H9 (cell line): ENCODE measurements around the gene CHAF1A. TPM values are rescaled to one million over a fixed set of nuclear protein-coding genes. Genes with fewer than 3 reads are reported as not detected.

ENCODE experiments used
- DNase-seq: peaks from one replicate; pipeline ENCODE4 v3.0.0-alpha.2; 2017
- H2AFZ ChIP-seq: one replicate; pipeline ENCODE4 v1.6.1; 2013; ENCODE audit warnings: mild to moderate bottlenecking, low read length, control low read depth, moderate library complexity
- H2AK5ac ChIP-seq: 2 replicates; pipeline ENCODE4 v1.6.1; 2013; ENCODE audit warnings: low read length, control low read depth, mixed read lengths; ENCODE audit not compliant: insufficient read length
- H2BK120ac ChIP-seq: one replicate; pipeline ENCODE4 v1.6.1; 2013; ENCODE audit warnings: low read depth, mild to moderate bottlenecking, low read length, control low read depth, inconsistent platforms; ENCODE audit not compliant: poor library complexity, severe bottlenecking
- H2BK12ac ChIP-seq: 2 replicates; pipeline ENCODE4 v1.6.1; 2013; ENCODE audit warnings: low read length, control low read depth, mixed read lengths, low read depth; ENCODE audit not compliant: insufficient read length
- H2BK15ac ChIP-seq: 2 replicates; pipeline ENCODE4 v1.6.1; 2013; ENCODE audit warnings: low read depth, low read length, control low read depth
- H2BK20ac ChIP-seq: one replicate; pipeline ENCODE4 v1.6.1; 2013; ENCODE audit warnings: low read depth, mild to moderate bottlenecking, low read length, control low read depth, inconsistent platforms; ENCODE audit not compliant: poor library complexity, severe bottlenecking
- H2BK5ac ChIP-seq: 2 replicates; pipeline ENCODE4 v1.6.1; 2013; ENCODE audit warnings: low read length, control low read depth, mixed read lengths; ENCODE audit not compliant: insufficient read length
- H3K14ac ChIP-seq: 2 replicates; pipeline ENCODE4 v1.6.1; 2013; ENCODE audit warnings: low read length, control low read depth; ENCODE audit not compliant: insufficient read depth
- H3K18ac ChIP-seq: 2 replicates; pipeline ENCODE4 v1.6.1; 2013; ENCODE audit warnings: low read depth, mild to moderate bottlenecking, mixed read lengths, low read length, control low read depth; ENCODE audit not compliant: insufficient read length
- H3K23ac ChIP-seq: 2 replicates; pipeline ENCODE4 v1.6.1; 2013; ENCODE audit warnings: low read length, control low read depth, mixed read lengths, low read depth; ENCODE audit not compliant: insufficient read length
- H3K23me2 ChIP-seq: 2 replicates; pipeline ENCODE4 v1.6.1; 2013; ENCODE audit warnings: low read depth, mild to moderate bottlenecking, mixed read lengths, low read length, control low read depth; ENCODE audit not compliant: insufficient read length, poor library complexity, severe bottlenecking
- H3K27ac ChIP-seq: 2 replicates; pipeline ENCODE4 v1.5.1; 2013; ENCODE audit warnings: low read length, control low read depth, mixed read lengths, low read depth; ENCODE audit not compliant: insufficient read length
- H3K27me3 ChIP-seq: 2 replicates; pipeline ENCODE4 v1.6.1; 2013; ENCODE audit warnings: low read length, control low read depth, inconsistent platforms; ENCODE audit not compliant: insufficient read depth
- H3K4ac ChIP-seq: 2 replicates; pipeline ENCODE4 v1.6.1; 2013; ENCODE audit warnings: low read depth, mild to moderate bottlenecking, control low read depth, inconsistent platforms, low read length, moderate library complexity
- H3K4me1 ChIP-seq: 2 replicates; pipeline ENCODE4 v1.6.1; 2013; ENCODE audit warnings: low read length, control low read depth, inconsistent platforms; ENCODE audit not compliant: insufficient read depth
- H3K4me2 ChIP-seq: 2 replicates; pipeline ENCODE4 v1.6.1; 2013; ENCODE audit warnings: low read length, control low read depth, mixed read lengths; ENCODE audit not compliant: insufficient read length, insufficient read depth
- H3K56ac ChIP-seq: 2 replicates; pipeline ENCODE4 v1.6.1; 2013; ENCODE audit warnings: low read depth, mild to moderate bottlenecking, mixed read lengths, low read length, control low read depth; ENCODE audit not compliant: insufficient read length
- H3K79me1 ChIP-seq: 2 replicates; pipeline ENCODE4 v1.6.1; 2013; ENCODE audit warnings: low read depth, mild to moderate bottlenecking, moderate library complexity, low read length, control low read depth, inconsistent platforms; ENCODE audit not compliant: insufficient read depth, poor library complexity, severe bottlenecking
- H3K79me2 ChIP-seq: 2 replicates; pipeline ENCODE4 v1.6.1; 2013; ENCODE audit warnings: low read length, control low read depth, inconsistent platforms; ENCODE audit not compliant: insufficient read depth
- H3K9ac ChIP-seq: 2 replicates; pipeline ENCODE4 v1.6.1; 2013; ENCODE audit warnings: low read length, control low read depth, mixed read lengths; ENCODE audit not compliant: insufficient read length; ENCODE audit errors: extremely low read depth
- H3K9me3 ChIP-seq: one replicate; pipeline ENCODE4 v1.6.1; 2013; ENCODE audit warnings: low read depth, low read length, inconsistent platforms; ENCODE audit not compliant: control insufficient read depth
- H3T11ph ChIP-seq: one replicate; pipeline ENCODE4 v1.6.1; 2013; ENCODE audit warnings: mild to moderate bottlenecking, low read length, control low read depth, inconsistent platforms
- H4K20me1 ChIP-seq: one replicate; pipeline ENCODE4 v1.6.1; 2013; ENCODE audit not compliant: control insufficient read depth, insufficient read length, insufficient read depth
- H4K5ac ChIP-seq: 2 replicates; pipeline ENCODE4 v1.6.1; 2013; ENCODE audit warnings: low read depth, mild to moderate bottlenecking, mixed read lengths, low read length, control low read depth; ENCODE audit not compliant: insufficient read length
- H4K8ac ChIP-seq: replicated peaks from 2 replicates; pipeline ENCODE4 v1.6.1; 2013; ENCODE audit warnings: low read length, control low read depth, mixed read lengths, low read depth; ENCODE audit not compliant: insufficient read length
- H4K91ac ChIP-seq: 2 replicates; pipeline ENCODE4 v1.6.1; 2013; ENCODE audit warnings: low read depth, mild to moderate bottlenecking, moderate library complexity, mixed read lengths, low read length, control low read depth; ENCODE audit not compliant: insufficient read length
- H3K27ac Mint-ChIP-seq, 3 experiments: 2 replicates in 2 of 3; 3 replicates in 1 of 3; pipeline ENCODE4 v1.8.0; 2020 to 2021; ENCODE audit warnings: mixed read lengths in 3 of 3, mild to moderate bottlenecking in 1 of 3, moderate library complexity in 1 of 3
- H3K27me3 Mint-ChIP-seq: 2 replicates; pipeline ENCODE4 v1.8.0; 2021; ENCODE audit warnings: low read depth, mild to moderate bottlenecking, moderate library complexity, mixed read lengths
- H3K36me3 Mint-ChIP-seq, 3 experiments: 2 replicates in 2 of 3; 3 replicates in 1 of 3; pipeline ENCODE4 v1.8.0; 2020 to 2021; ENCODE audit warnings: low read depth in 3 of 3, mixed read lengths in 3 of 3; ENCODE audit not compliant: insufficient read depth in 1 of 3
- H3K4me1 Mint-ChIP-seq, 2 experiments: 2 replicates each; pipeline ENCODE4 v1.8.0; 2020; ENCODE audit warnings: mixed read lengths in 2 of 2
- H3K4me3 Mint-ChIP-seq, 2 experiments: 2 replicates in 1 of 2; 3 replicates in 1 of 2; pipeline ENCODE4 v1.8.0; 2020 to 2021; ENCODE audit warnings: mild to moderate bottlenecking in 2 of 2, mixed read lengths in 2 of 2, moderate library complexity in 1 of 2
- H3K9me3 Mint-ChIP-seq, 2 experiments: 2 replicates in 1 of 2; 3 replicates in 1 of 2; pipeline ENCODE4 v1.8.0; 2020; ENCODE audit warnings: mild to moderate bottlenecking in 2 of 2, mixed read lengths in 2 of 2, moderate library complexity in 1 of 2
- WGBS: extraction: QIAGEN DNeasy Blood & Tissue Kit; methylation state at CpG from one replicate; pipeline ENCODE4 v1.1.7; 2013; ENCODE audit warnings: missing lambda C conversion rate, low lambda C conversion rate, mixed read lengths; ENCODE audit not compliant: insufficient read length; ENCODE audit errors: extremely low coverage; 5-methylcytosine and 5-hydroxymethylcytosine counted together
- total RNA-seq: library from RNA; stranded (reverse); gene quantifications from 2 replicates; pipeline ENCODE4 v1.2.1, GENCODE V29; 2021
- TF ChIP-seq, protein P1 (sequence below): fragments of 200-600 bp; sonication (generic); conservative IDR thresholded peaks from 3 replicates; pipeline ENCODE4 v1.8.0; 2021; ENCODE audit warnings: antibody characterized with exemption, mild to moderate bottlenecking

CHAF1A gene
- total RNA-seq, 1 experiment from 2014 or later = 143 TPM

DNA sequence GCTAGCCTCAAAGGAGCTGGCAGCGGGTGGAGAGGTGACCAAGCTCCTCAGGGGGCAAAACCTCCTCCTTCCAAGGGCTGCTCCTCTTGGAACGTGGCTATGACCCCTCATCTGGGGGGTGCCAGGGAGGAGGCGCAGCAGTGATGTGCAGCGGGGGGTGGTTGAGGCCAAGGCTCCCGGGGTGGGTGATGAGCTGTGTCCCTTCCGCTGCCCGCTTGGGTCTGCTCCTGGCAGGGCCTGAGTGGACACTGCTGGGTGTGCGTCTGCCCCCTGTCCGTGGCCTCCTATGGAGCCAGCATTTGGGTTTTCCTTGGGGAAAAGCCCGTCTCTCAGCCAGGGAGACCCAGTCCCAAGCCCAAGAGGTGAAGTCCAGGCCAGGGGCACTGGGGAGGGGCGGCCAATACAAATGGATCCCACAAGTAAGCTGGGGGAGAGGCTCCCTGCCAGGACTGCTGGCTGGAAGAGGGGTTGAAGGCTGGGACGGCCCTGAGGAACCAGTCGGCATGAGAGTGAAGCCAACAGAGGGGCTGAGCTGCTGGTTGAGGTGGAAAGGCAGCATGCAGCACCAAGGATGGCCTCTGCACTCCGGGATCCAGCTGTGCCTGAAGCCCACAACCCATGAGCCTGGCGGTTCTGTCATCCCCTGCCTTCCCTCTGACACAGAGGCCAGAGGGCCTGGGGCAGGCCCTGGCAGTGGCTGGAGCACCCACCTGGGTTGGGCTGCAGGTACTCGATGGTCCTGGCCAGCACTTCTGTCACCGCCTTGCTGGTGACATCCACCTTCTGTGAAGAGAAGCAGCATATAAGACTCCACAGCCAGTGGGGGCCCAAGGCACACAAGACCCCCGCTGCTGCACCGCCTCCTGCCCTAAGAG is 36.4 kb upstream of the CHAF1A start:
- no peak overlapping the region for H3K9ac ChIP-seq
- no peak overlapping the region for H3K27ac ChIP-seq
- no CpG with 5 or more reads among the region's 19 CpGs for WGBS
- H3K27me3 Mint-ChIP-seq = peaks cover 6% of the 10 kb centered on the region
- H2BK20ac ChIP-seq = no peak overlapping the region
- TF ChIP-seq, protein P1, sequence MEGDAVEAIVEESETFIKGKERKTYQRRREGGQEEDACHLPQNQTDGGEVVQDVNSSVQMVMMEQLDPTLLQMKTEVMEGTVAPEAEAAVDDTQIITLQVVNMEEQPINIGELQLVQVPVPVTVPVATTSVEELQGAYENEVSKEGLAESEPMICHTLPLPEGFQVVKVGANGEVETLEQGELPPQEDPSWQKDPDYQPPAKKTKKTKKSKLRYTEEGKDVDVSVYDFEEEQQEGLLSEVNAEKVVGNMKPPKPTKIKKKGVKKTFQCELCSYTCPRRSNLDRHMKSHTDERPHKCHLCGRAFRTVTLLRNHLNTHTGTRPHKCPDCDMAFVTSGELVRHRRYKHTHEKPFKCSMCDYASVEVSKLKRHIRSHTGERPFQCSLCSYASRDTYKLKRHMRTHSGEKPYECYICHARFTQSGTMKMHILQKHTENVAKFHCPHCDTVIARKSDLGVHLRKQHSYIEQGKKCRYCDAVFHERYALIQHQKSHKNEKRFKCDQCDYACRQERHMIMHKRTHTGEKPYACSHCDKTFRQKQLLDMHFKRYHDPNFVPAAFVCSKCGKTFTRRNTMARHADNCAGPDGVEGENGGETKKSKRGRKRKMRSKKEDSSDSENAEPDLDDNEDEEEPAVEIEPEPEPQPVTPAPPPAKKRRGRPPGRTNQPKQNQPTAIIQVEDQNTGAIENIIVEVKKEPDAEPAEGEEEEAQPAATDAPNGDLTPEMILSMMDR = no peak
- no peak overlapping the region for H3K56ac ChIP-seq
- H3K27me3 ChIP-seq = no peaks in the 10 kb centered on the region
- no peak overlapping the region for H3K4me3 Mint-ChIP-seq
- H3K4me2 ChIP-seq = no peak overlapping the region
- H3K23me2 ChIP-seq = no peaks in the 10 kb centered on the region
- H3K36me3 Mint-ChIP-seq = peaks cover 3 to 27% (median 11%) of the 10 kb centered on the region in 3 experiments; a peak in 5 of 7 replicates
- peaks cover 10 to 21% of the 10 kb centered on the region in 2 experiments for H3K4me1 Mint-ChIP-seq
- H3K9me3 Mint-ChIP-seq = no peaks in the 10 kb centered on the region
- no peak overlapping the region for H3K18ac ChIP-seq
- no peak overlapping the region for H2AK5ac ChIP-seq
- H4K91ac ChIP-seq = no peak overlapping the region
- no peak overlapping the region; the same call in 1 of the 2 replicates for H3K14ac ChIP-seq
- H2BK12ac ChIP-seq = no peak overlapping the region
- no peaks in the 10 kb centered on the region; the same call in 1 of the 2 replicates for H3K4me1 ChIP-seq
- H4K5ac ChIP-seq = no peak overlapping the region
- H3K9me3 ChIP-seq = no peaks in the 10 kb centered on the region
- H2AFZ ChIP-seq = no peak overlapping the region
- peak overlapping the region in 1 of 3 experiments; percentile 81; a peak in 2 of 7 replicates for H3K27ac Mint-ChIP-seq
- H4K8ac ChIP-seq = no peak overlapping the region
- no peak overlapping the region for H2BK5ac ChIP-seq
- H4K20me1 ChIP-seq = no peaks in the 10 kb centered on the region
- no peak overlapping the region for H3K4ac ChIP-seq
- no peak overlapping the region for H2BK120ac ChIP-seq
- H3K79me2 ChIP-seq = no peaks in the 10 kb centered on the region
- DNase-seq = no peak
- no peaks in the 10 kb centered on the region for H3K79me1 ChIP-seq
- H3K23ac ChIP-seq = no peak overlapping the region
- H3T11ph ChIP-seq = no peak overlapping the region
- H2BK15ac ChIP-seq = no peak overlapping the region
